NCI-H82 treated with DMSO at 0.1 percent for 48 hours (cell line): ENCODE data around the gene PDIK1L.

Experiments used
- DNase-seq: peaks from one replicate; lab custom pipeline; 2025; ENCODE audit not compliant: unreplicated experiment; lab: John Stamatoyannopoulos, UW

Gene PDIK1L

GRCh38 chr1:26111530-26112406 is at the start of gene PDIK1L:
Gene PDIK1L (plus strand): TSS chr1:26111824. CDS start chr1:26114309, 2,485 bp downstream.
- peak; percentile 78 for DNase-seq

GRCh38 chr1:26064553-26064952 is 47.1 kb upstream of the PDIK1L start:
- no peak for DNase-seq

- no peak for DNase-seq
These were observed 45.5 kb upstream of the PDIK1L start for GRCh38 chr1:26066160-26066559.

- DNase-seq = no peak
These were observed 44.8 kb upstream of the PDIK1L start for GRCh38 chr1:26066857-26067256.

- no peak for DNase-seq
These were observed 44.2 kb upstream of the PDIK1L start, which contains the start of gene TRIM63 for GRCh38 chr1:26067432-26067911. Gene TRIM63 (minus strand): TSS chr1:26067630. CDS start chr1:26067494, 136 bp downstream.

GRCh38 chr1:26069941-26070295 is 41.7 kb upstream of the PDIK1L start:
- DNase-seq = no peak

- DNase-seq = peak; percentile 26
These were observed 41.2 kb upstream of the PDIK1L start for GRCh38 chr1:26070296-26070962.

- no peak for DNase-seq
These were observed 40.7 kb upstream of the PDIK1L start for GRCh38 chr1:26070963-26071342.

- no peak for DNase-seq
These were observed 39.3 kb upstream of the PDIK1L start for GRCh38 chr1:26072305-26072704.

- DNase-seq = no peak
These were observed 36.0 kb upstream of the PDIK1L start for GRCh38 chr1:26075421-26076144.

GRCh38 chr1:26077524-26077923 is 34.1 kb upstream of the PDIK1L start:
- no peak for DNase-seq

- DNase-seq = no peak
These were observed 33.1 kb upstream of the PDIK1L start for GRCh38 chr1:26078286-26079177.

- no peak for DNase-seq
These were observed 32.5 kb upstream of the PDIK1L start for GRCh38 chr1:26079178-26079563.

GRCh38 chr1:26079960-26080814 is 31.4 kb upstream of the PDIK1L start:
- no peak for DNase-seq

GRCh38 chr1:26081267-26082019 is 30.2 kb upstream of the PDIK1L start:
- no peak for DNase-seq

GRCh38 chr1:26082020-26082350 is 29.6 kb upstream of the PDIK1L start:
- no peak for DNase-seq

- no peak for DNase-seq
These were observed 28.4 kb upstream of the PDIK1L start for GRCh38 chr1:26083208-26083607.

- no peak for DNase-seq
These were observed 27.5 kb upstream of the PDIK1L start for GRCh38 chr1:26084091-26084561.

GRCh38 chr1:26084844-26085243 is 26.8 kb upstream of the PDIK1L start:
- DNase-seq = no peak
